ENCODE results near the gene ARHGAP25. TPM values are rescaled to one million over a fixed set of nuclear protein-coding genes. Genes with fewer than 3 reads are reported as not detected.

ARHGAP25 gene
- total and polyA plus RNA-seq, 2 experiments from 2014 or later: 1.9 to 2.0 TPM

- no peaks in the 10 kb centered on the region for H3K36me3 Mint-ChIP-seq (ENCODE audit: low read depth)
- no peaks in the 10 kb centered on the region for H4K20me1 ChIP-seq (replicated peaks; ENCODE audit: insufficient read depth)
- H3K9me3 Mint-ChIP-seq: no peaks in the 10 kb centered on the region
- peaks cover 14% of the 10 kb centered on the region for H3K4me1 Mint-ChIP-seq
- H3F3A ChIP-seq (replicated peaks; ENCODE audit: low read depth): no peaks in the 10 kb centered on the region
- no peak overlapping the region for H3K4me3 Mint-ChIP-seq
- ATAC-seq (no peak), DNase-seq (ENCODE audit: low spot score) (no peak)
- no peak overlapping the region for H3K4me3 ChIP-seq
- H3K4me1 ChIP-seq (ENCODE audit: insufficient read depth): peaks cover 9% of the 10 kb centered on the region
- H3K36me3 ChIP-seq (ENCODE audit: insufficient read depth): no peaks in the 10 kb centered on the region
- H3K79me2 ChIP-seq (replicated peaks; ENCODE audit: insufficient read depth): no peaks in the 10 kb centered on the region
- H3K27me3 ChIP-seq (ENCODE audit: insufficient read depth): no peaks in the 10 kb centered on the region
- peaks cover 2% of the 10 kb centered on the region for H3K27me3 Mint-ChIP-seq (ENCODE audit: insufficient read depth, low read depth, poor library complexity)
- H3K4me2 ChIP-seq: no peak overlapping the region
- H3K27ac ChIP-seq (ENCODE audit: low read depth): no peak overlapping the region
- TF ChIP-seq ZNF331 (CRISPR knock-in tag; IDR thresholded peaks at IDR 0.05; ENCODE audit: low read depth) (no peak), REST (IDR thresholded peaks at IDR 0.05; ENCODE audit: unreplicated experiment) (no peak), CTCF (conservative IDR thresholded peaks at IDR 0.05; ENCODE audit: low read depth in 2 of 2) (no peak), NANOG (IDR thresholded peaks at IDR 0.05; ENCODE audit: borderline replicate concordance) (no peak), JUNB (IDR thresholded peaks at IDR 0.05; ENCODE audit: unreplicated experiment) (no peak), POLR2AphosphoS5 (IDR thresholded peaks at IDR 0.05; ENCODE audit: low read depth) (no peak), CREB1 (CRISPR knock-in tag; IDR thresholded peaks at IDR 0.05; ENCODE audit: low read depth) (no peak), ZNF462 (CRISPR knock-in tag; IDR thresholded peaks at IDR 0.05) (no peak), ZNF114 (CRISPR knock-in tag; IDR thresholded peaks at IDR 0.05) (no peak), EZH2phosphoT487 (IDR thresholded peaks at IDR 0.05; ENCODE audit: unreplicated experiment) (no peak), EZH2 (IDR thresholded peaks at IDR 0.05; ENCODE audit: low read depth, unreplicated experiment) (no peak), ETS1 (IDR thresholded peaks at IDR 0.05) (no peak), STAT1 (IDR thresholded peaks at IDR 0.05; ENCODE audit: unreplicated experiment) (no peak)
- peaks cover 5% of the 10 kb centered on the region; the same call in 1 of the 2 replicates for H3K9me2 ChIP-seq (ENCODE audit: insufficient read depth)
- no peak overlapping the region for H3K27ac Mint-ChIP-seq
- no peak overlapping the region for H2AFZ ChIP-seq
Measured at GRCh38 chr2:68738906-68739594, 4.4 kb downstream of the ARHGAP25 start.
